Measurements from ENCODE around the gene PFKFB4.

PFKFB4 gene

GRCh38 chr3:48528048-48528447 lies 28.6 kb downstream of the PFKFB4 start:
- DNase-seq: no peak

GRCh38 chr3:48524970-48525369 lies 31.6 kb downstream of the PFKFB4 start:
- no peak for DNase-seq

DNA sequence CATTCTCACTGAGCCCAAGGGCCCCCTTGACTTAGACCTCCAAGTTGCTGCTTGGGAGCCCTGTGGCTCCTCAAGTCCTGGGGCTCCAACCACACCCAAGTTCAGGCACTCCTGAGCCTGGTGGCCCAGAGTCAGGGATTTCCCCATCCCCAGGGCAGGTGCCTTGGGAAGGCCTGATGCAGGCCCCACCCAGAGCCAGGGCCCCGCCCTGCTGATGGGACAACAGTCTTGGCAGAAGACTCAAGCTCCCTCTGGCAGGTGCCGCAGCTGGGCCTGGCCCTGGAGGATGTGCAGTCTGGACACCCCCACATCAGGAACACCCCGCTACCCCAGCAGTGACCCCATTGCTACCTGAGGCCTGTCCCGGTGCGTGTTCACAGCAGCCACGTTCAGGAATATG lies 35.0 kb downstream of the PFKFB4 start:
- no peak for DNase-seq

GRCh38 chr3:48519277-48519643 lies 37.3 kb downstream of the PFKFB4 start:
- DNase-seq: no peak

GRCh38 chr3:48518638-48519276 lies 37.8 kb downstream of the PFKFB4 start:
- DNase-seq: no peak

DNA sequence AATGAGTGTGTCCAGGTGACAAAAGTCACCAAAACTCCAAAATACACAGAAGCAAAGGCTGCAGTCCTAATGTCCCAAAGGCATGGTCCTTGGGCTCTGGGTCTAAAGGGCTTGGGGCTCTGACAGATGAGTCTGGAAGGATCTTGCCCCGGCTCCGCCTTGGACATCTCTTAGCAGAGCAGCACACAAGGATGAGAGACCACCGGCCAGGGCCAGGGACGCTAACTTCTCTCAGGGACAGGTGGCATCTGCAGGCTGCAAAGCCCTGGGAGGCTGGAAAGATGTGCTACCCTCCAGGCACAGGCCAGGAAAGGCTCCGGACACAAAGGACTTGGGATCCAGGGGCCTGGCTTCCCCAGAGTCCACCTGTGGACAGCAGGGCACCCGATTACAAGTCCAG lies 38.5 kb downstream of the PFKFB4 start:
- DNase-seq: no peak

DNA sequence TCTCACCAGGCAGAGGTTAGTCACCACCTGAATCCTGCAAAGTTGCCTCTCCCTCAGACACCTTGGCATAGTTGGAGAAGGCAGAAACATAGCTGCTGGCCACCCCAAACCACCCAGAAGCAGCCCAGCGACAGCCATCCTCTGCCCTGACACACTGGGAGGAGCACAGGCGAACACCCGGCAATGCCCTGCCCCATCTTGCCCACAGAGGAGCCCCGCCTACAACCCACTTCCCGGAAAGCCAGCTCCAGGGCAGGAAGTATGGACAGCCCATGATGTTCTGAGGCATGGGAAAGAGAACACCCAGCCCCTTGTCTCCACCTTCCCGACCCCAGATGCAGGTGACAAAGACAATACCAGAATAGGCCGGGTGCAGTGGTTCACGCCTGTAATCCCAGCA lies 40.0 kb downstream of the PFKFB4 start:
- no peak for DNase-seq

DNA sequence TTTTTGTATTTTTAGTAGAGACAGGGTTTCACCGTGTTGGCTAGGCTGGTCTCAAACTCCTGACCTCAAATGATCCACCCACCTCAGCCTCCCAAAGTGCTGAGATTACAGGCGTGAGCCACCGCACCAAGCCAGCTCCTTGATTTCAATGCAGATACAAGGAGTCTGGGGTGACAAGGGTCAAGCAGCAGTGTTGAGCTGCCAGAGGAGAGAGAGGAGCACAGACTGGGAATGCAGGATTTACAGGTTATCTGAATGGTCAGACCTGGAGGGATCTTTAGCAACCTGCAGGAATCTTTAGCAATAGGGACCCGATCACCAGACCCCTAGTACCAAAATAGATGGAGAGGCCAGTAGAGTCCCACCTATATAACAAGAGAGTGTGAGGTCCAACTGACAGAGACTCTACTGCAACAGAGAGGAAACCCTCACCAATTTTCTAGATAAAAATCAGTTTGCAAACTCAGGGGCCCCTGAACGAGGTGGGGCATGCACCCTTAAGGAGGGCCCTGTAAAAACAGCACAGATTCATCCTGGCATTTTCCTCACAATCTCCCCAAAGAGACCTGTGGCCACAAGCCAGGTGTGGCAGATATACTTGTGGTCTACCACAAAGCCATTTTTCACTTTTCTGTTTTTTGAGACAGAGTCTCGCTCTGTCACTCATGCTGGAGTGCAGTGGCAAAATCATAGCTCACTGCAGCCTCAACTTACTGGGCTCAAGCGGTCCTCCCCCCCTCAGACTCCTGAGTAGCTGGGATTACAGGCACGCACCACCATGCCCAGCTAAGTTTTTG lies 42.0 kb downstream of the PFKFB4 start:
- no peak for DNase-seq

DNA sequence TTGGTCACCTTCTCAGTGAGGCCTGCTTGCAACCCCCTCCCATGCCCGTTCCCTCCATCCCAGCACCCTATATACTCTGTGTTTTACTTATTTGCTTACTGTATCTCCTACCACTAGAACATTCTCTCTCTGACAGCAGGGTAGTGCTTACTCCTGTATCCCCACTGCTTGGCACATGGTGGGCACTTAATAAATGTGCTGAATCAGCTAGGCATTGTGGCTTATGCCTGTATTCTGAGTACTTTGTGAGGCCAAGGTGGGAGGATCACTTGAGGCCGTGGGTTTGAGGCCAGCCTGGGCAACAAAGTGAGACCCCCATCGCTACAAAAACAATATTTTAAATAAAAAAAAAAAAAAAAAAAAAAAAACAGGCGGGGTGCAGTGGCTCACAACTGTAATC lies 45.1 kb downstream of the PFKFB4 start:
- no peak for DNase-seq

DNA sequence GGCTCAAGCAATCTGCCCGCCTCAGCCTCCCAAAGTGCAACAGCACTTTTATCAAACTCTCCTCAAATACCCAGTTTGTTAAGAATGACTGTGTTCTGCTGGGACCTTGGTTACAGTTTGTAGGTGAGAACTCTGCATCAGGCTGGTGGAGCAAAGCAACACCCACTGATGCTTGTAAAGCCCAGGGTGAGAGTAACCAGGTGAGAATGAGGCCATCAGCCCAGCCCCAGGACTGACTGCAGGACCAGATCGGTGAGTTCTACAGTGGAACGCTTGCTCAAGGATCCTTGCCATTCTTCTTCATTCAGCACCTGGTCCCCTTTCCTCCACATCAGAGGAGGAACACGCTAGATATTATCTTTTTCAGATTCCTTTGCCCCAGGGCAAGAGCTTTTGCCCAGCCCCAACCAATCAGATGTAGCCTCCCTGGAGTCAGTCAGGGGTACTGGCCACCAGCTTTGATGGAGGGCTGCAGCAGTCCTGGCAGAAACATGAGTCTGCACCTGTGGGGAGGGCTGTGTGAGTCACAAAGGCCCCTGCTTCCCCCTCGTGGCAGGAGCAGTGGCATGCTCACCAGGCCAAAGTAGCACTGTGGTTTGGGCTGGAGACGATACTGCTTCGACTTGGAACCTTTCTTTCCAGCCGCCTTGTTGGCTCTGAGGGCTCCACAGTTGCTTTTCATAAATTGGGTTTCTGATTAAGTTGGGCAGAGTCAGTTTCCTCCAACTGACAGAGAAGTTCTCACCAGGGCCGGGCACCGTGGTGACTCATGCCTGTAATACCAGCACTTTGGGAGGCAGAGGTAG lies 49.1 kb downstream of the PFKFB4 start:
- no peak for DNase-seq

- DNase-seq: no peak
These were observed 50.6 kb downstream of the PFKFB4 start for GRCh38 chr3:48505968-48506504.

DNA sequence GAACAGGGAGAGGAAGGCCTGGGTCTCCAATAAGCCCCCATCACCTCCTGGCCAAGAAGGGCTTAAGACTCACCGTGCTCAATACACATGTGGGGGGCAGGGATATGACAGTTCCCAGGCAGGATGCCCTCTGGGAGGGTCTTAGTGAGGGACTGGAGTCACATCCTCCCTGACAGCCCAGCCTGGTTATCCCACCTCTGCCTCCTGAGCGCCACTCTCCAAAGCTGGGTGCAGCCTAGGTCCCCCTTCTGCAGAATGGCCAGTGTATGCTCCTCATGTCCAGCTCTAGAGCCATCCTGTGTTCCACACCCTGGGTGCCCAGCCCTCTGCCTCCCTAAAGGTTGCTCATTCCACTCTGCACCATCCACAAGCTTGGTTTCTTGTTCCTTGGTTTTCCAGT lies 51.5 kb downstream of the PFKFB4 start:
- DNase-seq: no peak

DNA sequence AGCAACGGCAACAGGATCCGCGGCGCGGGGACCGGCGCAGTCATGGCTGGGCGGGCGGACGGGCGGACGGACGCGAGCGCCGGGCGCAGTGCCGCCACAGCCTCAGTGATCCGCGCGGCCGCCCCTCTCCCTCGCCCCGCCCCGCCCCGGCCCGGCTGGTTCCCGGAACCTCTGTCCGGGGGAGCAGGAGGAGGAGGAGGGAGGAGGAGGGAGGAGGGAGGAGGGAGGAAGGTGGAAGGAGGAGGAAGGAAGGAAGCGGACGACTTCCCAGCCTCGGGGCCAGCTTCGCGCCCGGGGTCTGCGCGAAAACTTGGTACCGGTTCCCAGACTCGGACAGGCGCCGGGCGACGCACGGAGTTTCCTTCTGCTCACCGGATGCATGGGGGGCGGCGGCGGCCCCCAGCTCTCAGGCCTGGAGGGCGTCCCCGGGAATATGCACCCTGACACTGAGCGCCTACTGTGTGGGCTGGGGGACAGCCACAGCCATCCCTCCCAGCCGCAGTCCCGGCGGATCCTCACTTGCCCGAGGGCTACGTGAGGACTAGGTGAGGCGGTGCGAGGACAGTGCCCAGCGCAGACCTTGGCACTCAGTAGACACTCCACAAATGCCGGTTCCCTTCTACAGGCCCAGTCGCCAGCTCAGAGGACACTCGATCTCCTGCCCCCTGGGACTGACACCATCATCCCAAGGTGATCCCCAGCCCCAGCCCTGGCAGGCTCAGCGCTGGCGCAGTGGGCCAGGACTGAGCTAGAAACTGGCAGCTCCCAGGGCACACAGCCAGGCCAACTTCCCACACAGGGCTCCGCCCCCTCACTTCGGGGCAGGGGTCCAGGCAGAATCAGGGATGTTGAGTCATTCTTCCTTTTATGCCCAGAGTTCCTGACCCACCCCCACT lies 52.3 kb downstream of the PFKFB4 start, which contains the start of gene SHISA5:
SHISA5 (minus strand) TSS at position 124 of the 896 bp plus-strand sequence; CDS start at position 44, 80 bp downstream.
- no peak for DNase-seq

DNA sequence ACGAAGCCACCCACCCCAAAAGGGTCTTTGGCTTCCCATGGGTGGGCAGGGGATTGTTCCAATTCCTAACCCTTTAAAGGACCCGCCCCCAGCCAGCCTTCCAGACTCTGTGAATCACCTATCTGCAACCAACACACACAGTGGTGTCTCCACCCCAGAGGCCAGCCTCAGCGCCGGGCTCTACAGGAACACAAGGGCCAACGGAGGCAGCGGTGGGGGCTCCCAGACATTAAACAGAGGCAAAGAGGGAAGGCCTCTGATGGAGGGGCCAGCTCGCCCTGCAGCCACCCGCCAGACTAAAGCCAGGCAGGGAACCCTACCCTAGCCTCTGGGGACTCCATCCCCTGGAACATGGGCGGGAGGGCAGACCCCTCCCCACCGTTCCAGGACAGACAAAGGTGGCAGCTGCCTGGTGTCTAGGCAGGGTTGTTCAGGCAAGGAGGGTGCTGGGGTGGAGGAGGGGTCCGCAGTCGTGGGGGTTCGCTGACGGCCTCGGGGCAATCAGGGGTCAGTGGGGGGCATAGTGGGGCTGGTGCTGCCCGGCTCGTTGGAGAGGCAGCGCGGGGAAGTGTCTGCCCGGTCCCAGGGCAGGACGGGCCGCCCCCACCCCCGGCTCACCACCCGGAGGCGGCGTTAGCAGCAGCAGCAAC lies 53.1 kb downstream of the PFKFB4 start:
- DNase-seq: no peak

DNA sequence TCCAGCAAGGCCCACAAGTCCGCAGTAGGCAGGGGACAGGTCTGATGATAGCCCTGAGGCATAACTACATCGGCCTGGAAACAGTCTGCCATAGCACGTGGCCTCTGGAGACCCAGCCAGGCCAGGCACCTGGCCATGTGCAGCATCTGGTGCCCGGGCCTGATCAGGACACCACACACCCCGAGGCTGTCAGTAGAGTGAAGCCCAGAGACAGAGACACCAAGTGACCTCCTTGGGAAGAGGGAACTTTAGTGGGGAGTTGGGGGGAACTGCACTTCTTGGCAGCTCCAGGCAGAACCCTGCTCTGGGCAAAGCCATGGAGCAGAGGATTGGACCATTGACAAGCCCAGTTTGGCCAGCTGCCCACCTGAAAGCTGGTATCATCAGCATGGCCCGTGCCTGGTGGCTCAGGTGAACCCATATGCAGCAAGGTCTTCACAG lies 53.9 kb downstream of the PFKFB4 start:
- DNase-seq: no peak

DNA sequence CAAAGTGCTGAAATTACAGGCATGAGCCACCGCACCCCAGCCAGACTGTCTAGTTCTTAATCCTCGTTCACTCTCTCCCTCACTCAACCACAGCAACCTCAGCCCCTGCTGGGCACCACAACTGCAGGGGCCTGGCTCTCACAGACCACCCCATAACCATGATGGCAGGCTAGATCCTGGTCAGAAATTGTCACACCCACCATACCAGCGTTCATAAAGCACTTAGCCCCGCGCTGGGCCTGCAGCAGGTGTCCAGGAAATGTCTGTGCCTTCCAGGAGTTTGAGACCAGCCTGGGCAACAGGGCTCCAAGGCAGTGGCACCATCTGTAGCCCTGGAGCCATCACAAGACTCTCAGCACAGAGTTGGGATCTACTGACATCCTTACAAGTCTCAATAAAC lies 54.5 kb downstream of the PFKFB4 start:
- no peak for DNase-seq

DNA sequence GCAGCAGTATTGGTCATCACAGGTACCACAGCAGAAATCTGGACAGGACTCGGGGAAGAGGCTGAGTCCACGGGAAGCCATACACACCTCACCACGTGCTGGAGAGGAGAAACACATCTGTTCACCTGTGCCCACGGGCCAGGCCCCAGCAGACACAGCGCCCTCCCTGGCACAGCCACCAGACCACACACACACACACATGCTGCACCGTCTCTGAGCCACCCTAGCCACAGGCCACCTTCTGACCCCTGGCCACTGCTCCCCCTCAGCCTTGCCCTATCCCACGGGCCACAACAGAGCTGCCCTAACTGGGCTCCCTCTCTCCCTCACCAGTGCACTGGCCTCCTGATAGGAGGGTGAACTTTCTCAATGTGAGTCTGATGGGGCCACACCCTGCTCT lies 55.4 kb downstream of the PFKFB4 start:
- no peak for DNase-seq

- no peak for DNase-seq
These were observed 55.9 kb downstream of the PFKFB4 start for GRCh38 chr3:48500656-48501055.

- DNase-seq: no peak
These were observed 63.5 kb downstream of the PFKFB4 start for GRCh38 chr3:48493203-48493501.

- DNase-seq: no peak
These were observed 64.0 kb downstream of the PFKFB4 start for GRCh38 chr3:48492461-48493202.

DNA sequence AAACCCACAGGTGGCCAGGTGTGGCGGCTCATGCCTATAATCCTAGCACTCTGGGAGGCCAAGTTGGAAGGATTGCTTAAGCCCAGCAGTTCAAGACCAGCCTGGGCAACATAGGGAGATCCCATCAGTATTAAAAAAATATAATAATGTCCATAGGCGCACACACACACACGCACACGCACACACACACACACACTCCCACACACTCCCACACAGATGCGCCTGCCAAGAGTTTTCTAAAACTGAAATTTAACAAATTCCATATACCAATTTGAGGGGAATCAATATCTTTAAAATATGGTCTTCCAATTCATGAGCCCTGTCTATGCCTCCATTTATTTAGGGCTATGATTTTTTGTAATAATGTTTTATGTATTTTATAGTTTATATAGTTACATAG lies 69.7 kb downstream of the PFKFB4 start:
- no peak for DNase-seq

Data from cortex of kidney (tissue), 1 donor.